ENCODE results near the gene NUDCD3.

Gene NUDCD3

GRCh38 chr7:44391171-44391570 is 99.3 kb downstream of the NUDCD3 start:
- Histone ChIP-seq H3K4me1 (ENCODE audit: low read length) (no peaks in the 10 kb centered on the region), H3F3A (ENCODE audit: insufficient read depth, low read length) (no peaks in the 10 kb centered on the region), H3K4me2 (ENCODE audit: low read depth, low read length) (no peak overlapping the region), H3K9me2 (replicated peaks; ENCODE audit: insufficient read depth, low read length) (no peaks in the 10 kb centered on the region), H2AFZ (ENCODE audit: low read length) (no peak overlapping the region), H4K20me1 (ENCODE audit: insufficient read depth, low read length) (no peaks in the 10 kb centered on the region), H3K27ac (ENCODE audit: low read length) (no peak overlapping the region), H3K9me3 (replicated peaks; ENCODE audit: insufficient read depth, low read length) (no peaks in the 10 kb centered on the region), H3K79me2 (ENCODE audit: low read length) (no peaks in the 10 kb centered on the region), H3K27me3 (replicated peaks; ENCODE audit: insufficient read depth, low read length) (no peaks in the 10 kb centered on the region), H3K4me3 (ENCODE audit: low read length) (no peak overlapping the region), H3K9ac (ENCODE audit: low read length) (no peak overlapping the region), H3K36me3 (replicated peaks; ENCODE audit: insufficient read depth, low read length) (no peaks in the 10 kb centered on the region)
- TF ChIP-seq CTCF (IDR thresholded peaks at IDR 0.05; ENCODE audit: low read length) = no peak
- no peak for TF ChIP-seq EZH2phosphoT487 (IDR thresholded peaks at IDR 0.05; ENCODE audit: low read length)
- TF ChIP-seq EZH2 (optimal IDR thresholded peaks at IDR 0.05; ENCODE audit: low read depth, low read length) = no peak
- DNase-seq = no peak

- H3K9me2 ChIP-seq (replicated peaks; ENCODE audit: insufficient read depth, low read length) = no peaks in the 10 kb centered on the region
These were observed 99.8 kb downstream of the NUDCD3 start for GRCh38 chr7:44390701-44391100.

GRCh38 chr7:44388089-44388970 is 102.1 kb downstream of the NUDCD3 start:
- Histone ChIP-seq H4K20me1 (ENCODE audit: insufficient read depth, low read length) (no peaks in the 10 kb centered on the region), H3K9ac (ENCODE audit: low read length) (no peak overlapping the region), H3K27me3 (replicated peaks; ENCODE audit: insufficient read depth, low read length) (no peaks in the 10 kb centered on the region), H3K4me1 (ENCODE audit: low read length) (no peaks in the 10 kb centered on the region), H3K36me3 (replicated peaks; ENCODE audit: insufficient read depth, low read length) (no peaks in the 10 kb centered on the region), H3K9me2 (replicated peaks; ENCODE audit: insufficient read depth, low read length) (no peaks in the 10 kb centered on the region), H3K79me2 (ENCODE audit: low read length) (no peaks in the 10 kb centered on the region), H3K4me3 (ENCODE audit: low read length) (no peak overlapping the region), H3F3A (ENCODE audit: insufficient read depth, low read length) (no peaks in the 10 kb centered on the region), H3K9me3 (replicated peaks; ENCODE audit: insufficient read depth, low read length) (no peaks in the 10 kb centered on the region), H2AFZ (ENCODE audit: low read length) (no peak overlapping the region), H3K27ac (ENCODE audit: low read length) (no peak overlapping the region), H3K4me2 (ENCODE audit: low read depth, low read length) (no peak overlapping the region)
- no peak for DNase-seq
- no peak for TF ChIP-seq EZH2 (optimal IDR thresholded peaks at IDR 0.05; ENCODE audit: low read depth, low read length)
- TF ChIP-seq CTCF (IDR thresholded peaks at IDR 0.05; ENCODE audit: low read length) = no peak
- no peak for TF ChIP-seq EZH2phosphoT487 (IDR thresholded peaks at IDR 0.05; ENCODE audit: low read length)

More at GRCh38 chr7:44390701-44391100, 99.8 kb downstream of the NUDCD3 start:
- Histone ChIP-seq H3K79me2 (ENCODE audit: low read length) (no peaks in the 10 kb centered on the region), H2AFZ (ENCODE audit: low read length) (no peak overlapping the region), H3K4me2 (ENCODE audit: low read depth, low read length) (no peak overlapping the region), H3K9me3 (replicated peaks; ENCODE audit: insufficient read depth, low read length) (no peaks in the 10 kb centered on the region), H3F3A (ENCODE audit: insufficient read depth, low read length) (no peaks in the 10 kb centered on the region), H4K20me1 (ENCODE audit: insufficient read depth, low read length) (no peaks in the 10 kb centered on the region), H3K27me3 (replicated peaks; ENCODE audit: insufficient read depth, low read length) (no peaks in the 10 kb centered on the region), H3K9ac (ENCODE audit: low read length) (no peak overlapping the region), H3K4me3 (ENCODE audit: low read length) (no peak overlapping the region), H3K36me3 (replicated peaks; ENCODE audit: insufficient read depth, low read length) (no peaks in the 10 kb centered on the region), H3K4me1 (ENCODE audit: low read length) (no peaks in the 10 kb centered on the region), H3K27ac (ENCODE audit: low read length) (no peak overlapping the region)
- TF ChIP-seq EZH2phosphoT487 (IDR thresholded peaks at IDR 0.05; ENCODE audit: low read length) (no peak), EZH2 (optimal IDR thresholded peaks at IDR 0.05; ENCODE audit: low read depth, low read length) (no peak), CTCF (IDR thresholded peaks at IDR 0.05; ENCODE audit: low read length) (no peak)
- DNase-seq = no peak

Measured in MM.1S (cell line).